ENCODE measurements around the gene CYTH1. TPM values are rescaled to one million over a fixed set of nuclear protein-coding genes. Genes with fewer than 3 reads are reported as not detected.

Gene CYTH1
- total RNA-seq, 4 donors from 2014 or later, result 50.0 to 139 (median 83.7) TPM

DNA sequence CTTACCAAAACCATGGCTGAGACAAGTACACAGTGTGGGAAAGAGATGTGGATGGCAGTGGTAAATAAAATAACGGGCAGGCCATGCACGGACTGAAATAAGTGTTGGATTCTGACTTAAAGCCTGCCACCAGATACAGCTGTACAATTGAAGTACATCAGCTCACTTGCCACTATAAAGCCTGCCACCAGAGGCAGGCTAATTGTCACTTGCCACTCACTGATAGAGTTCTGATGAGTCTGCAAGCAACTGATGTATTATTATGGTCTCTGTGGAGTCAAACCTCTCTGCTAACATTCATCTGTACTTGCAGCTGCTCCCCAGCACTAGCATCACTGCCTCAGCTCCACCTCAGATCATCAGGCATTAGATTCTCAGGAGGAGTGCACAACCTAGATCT, 93.0 kb downstream of the CYTH1 start:
- DNase-seq (ENCODE audit: low spot score) (no peak), ATAC-seq (ENCODE audit: low FRiP score) (no peak)
- TF ChIP-seq, protein P1, sequence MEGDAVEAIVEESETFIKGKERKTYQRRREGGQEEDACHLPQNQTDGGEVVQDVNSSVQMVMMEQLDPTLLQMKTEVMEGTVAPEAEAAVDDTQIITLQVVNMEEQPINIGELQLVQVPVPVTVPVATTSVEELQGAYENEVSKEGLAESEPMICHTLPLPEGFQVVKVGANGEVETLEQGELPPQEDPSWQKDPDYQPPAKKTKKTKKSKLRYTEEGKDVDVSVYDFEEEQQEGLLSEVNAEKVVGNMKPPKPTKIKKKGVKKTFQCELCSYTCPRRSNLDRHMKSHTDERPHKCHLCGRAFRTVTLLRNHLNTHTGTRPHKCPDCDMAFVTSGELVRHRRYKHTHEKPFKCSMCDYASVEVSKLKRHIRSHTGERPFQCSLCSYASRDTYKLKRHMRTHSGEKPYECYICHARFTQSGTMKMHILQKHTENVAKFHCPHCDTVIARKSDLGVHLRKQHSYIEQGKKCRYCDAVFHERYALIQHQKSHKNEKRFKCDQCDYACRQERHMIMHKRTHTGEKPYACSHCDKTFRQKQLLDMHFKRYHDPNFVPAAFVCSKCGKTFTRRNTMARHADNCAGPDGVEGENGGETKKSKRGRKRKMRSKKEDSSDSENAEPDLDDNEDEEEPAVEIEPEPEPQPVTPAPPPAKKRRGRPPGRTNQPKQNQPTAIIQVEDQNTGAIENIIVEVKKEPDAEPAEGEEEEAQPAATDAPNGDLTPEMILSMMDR (IDR thresholded peaks at IDR 0.05), result no peak

DNA sequence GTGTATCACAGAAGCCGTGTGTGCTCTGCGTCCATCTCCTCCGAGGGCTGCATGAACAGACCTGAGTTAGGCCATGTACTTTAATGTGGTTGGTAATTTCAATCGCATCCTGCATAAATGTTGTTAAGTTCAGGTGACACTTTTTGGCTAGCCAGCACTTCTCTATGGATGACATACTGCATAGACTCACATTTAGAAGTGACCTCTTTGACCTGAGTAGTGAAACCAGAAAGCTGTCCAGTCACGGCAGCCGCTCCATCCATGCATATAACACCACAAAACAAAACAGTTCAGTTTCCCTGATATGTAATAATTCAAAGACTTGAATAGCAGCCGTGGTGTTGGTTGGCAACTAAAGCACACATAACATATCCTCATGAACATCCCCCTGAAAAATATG, 94.1 kb downstream of the CYTH1 start:
- DNase-seq (ENCODE audit: low spot score) (no peak), ATAC-seq (ENCODE audit: low FRiP score) (no peak)
- TF ChIP-seq, protein P1 (IDR thresholded peaks at IDR 0.05), result no peak

DNA sequence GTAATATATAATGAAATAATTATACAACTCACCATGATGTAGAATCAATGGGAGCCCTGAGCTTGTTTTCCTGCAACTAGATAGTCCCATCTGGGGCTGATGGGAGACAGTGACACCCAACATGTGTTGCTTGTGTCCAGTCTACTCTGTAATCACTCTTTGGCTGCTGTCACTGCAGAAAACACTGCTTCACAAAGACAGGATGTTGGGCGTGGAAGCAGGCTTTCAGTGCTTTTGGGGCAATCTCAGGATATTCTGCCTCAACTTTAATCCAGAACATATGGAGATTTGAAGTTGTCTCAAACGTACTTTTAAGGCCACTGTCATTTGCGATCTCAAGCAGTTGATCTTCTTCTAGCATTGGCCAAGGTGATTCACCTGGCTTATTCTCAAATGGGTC, 94.9 kb downstream of the CYTH1 start:
- DNase-seq (ENCODE audit: low spot score), result no peak
- ATAC-seq (ENCODE audit: low FRiP score), result no peak
- TF ChIP-seq, protein P1 (IDR thresholded peaks at IDR 0.05), result no peak

DNA sequence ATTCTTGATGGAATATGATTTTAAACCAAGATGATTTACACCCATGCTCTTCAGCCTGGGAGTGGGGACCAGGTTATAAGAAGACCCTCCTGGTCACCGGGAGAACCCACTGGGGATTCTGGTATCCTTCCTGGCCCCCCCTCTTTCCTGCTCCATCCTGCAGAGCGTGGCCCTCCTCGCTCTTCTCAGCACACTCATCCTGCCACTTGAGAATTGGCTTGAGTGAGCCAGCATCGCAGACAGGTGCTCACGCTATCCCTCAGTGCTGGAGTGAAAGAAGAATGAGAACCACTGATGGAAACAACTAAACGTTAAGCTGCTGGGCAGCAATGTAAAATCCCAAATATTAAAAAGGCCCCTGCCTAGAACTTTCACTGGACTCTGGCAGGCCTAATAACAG, 98.0 kb downstream of the CYTH1 start:
- TF ChIP-seq, protein P1 (IDR thresholded peaks at IDR 0.05), result no peak
- ATAC-seq (ENCODE audit: low FRiP score) (no peak), DNase-seq (ENCODE audit: low spot score) (no peak)

DNA sequence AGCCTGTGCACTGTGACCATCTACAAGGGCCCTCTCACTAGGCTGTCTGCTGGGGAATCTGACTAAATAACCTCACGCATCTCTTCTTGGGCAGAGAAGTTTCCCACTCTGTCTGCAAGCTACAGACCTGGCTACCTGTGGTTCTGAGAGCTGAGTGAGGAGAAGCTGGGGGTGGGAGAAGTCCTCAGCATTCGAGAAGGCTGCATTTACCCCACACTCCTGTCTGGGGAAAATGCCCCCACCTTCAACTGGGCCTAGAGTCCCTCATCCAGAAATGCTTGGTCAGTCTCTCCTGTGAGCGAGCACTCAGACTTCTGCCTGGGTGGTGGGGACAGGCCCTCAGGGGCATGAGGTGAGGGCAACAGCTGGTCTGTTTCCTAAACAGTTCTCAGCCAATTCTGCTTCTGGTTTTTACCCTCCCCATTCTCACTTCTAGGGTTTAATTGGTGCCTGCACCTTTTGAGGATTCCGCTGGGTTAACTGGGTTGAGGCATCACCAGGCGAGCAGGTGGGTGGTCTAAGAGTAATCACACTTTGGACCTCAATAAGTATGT, 98.6 kb downstream of the CYTH1 start:
- ATAC-seq (ENCODE audit: low FRiP score), result no peak
- TF ChIP-seq, protein P1 (IDR thresholded peaks at IDR 0.05), result no peak
- no peak for DNase-seq (ENCODE audit: low spot score)

DNA sequence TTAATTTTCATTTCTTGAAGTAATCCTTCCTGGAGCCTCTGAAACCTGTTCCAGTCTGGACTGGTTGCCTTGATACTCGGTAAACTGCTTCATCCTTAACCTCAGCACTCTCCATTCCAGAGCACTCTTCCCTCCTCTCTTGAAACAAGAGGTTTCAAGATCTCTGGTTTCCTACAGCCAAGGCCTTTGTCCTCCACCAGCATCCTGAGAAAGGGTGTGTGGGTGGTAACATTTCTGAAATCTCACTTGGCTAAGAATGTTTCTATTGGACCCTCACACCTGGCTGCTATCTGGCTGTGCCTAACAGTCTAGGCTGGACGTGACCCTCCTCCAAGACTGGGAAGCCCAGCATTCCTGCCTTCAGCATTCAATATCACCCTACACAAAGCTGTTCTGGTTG, 99.7 kb downstream of the CYTH1 start:
- DNase-seq (ENCODE audit: low spot score) (no peak), ATAC-seq (ENCODE audit: low FRiP score) (no peak)
- TF ChIP-seq, protein P1 (IDR thresholded peaks at IDR 0.05), result no peak

DNA sequence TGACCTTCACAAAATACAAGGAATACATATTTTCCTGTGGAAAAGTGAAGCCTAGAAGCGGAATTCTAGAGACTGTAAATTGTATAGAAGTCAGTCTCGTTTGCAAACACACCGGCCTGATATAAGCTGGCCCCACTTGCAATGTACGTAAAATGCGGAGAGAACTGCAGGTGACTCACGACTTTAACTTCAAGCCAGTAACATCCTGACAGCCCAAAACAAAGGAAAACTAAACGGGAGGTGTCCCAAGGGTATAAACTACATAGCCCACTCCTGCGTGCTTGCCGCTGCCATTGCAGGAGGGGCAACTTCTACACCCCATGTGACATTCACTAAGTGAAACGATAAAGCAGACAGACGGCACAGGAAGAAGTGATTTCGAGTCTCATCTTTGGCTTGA, 101.6 kb downstream of the CYTH1 start:
- TF ChIP-seq, protein P1 (IDR thresholded peaks at IDR 0.05), result no peak
- no peak for DNase-seq (ENCODE audit: low spot score)
- no peak for ATAC-seq (ENCODE audit: low FRiP score)

Data from omental fat pad (tissue), 4 donors.